Measurements from ENCODE around the gene ITGA3. TPM values are rescaled to one million over a fixed set of nuclear protein-coding genes. Genes with fewer than 3 reads are reported as not detected.
A peak's percentile ranks its signal among the peaks of the same experiment; 100 is the strongest.

The ITGA3 gene
- total RNA-seq, 1 donor from 2014 or later, result 143 TPM

- no peak for DNase-seq (ENCODE audit: low spot score in 2 of 2, unreplicated experiment in 2 of 2)
- H3K27ac Mint-ChIP-seq, result no peak overlapping the region
- H3K4me3 Mint-ChIP-seq, result no peak overlapping the region
- H3K9me3 Mint-ChIP-seq, result no peaks in the 10 kb centered on the region
- TF ChIP-seq CTCF (IDR thresholded peaks at IDR 0.05; ENCODE audit: unreplicated experiment), result no peak
- H3K27me3 Mint-ChIP-seq (ENCODE audit: low read depth), result no peaks in the 10 kb centered on the region
- peaks cover 6% of the 10 kb centered on the region for H3K36me3 Mint-ChIP-seq
- peaks cover 14% of the 10 kb centered on the region for H3K4me1 Mint-ChIP-seq
Observed at GRCh38 chr17:50093246-50093645, 37.3 kb downstream of the ITGA3 start.

DNA sequence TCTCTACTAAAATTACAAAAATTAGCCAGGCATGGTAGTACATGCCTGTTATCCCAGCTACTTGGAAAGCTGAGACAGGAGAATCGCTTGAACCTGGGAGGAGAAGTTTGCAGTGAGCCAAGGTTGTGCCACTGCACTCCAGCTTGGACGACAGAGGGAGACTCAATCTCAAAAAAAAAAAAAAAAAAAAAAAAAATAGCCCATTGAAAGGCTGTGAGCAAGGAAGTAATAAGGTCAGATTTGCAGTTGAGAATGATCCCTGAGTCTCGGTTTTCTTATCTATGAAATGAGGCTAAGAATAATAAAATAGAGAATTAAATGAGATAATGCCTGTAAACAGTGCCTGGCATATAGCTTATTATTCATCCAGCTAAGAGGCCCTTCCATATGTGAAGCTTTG is 37.9 kb downstream of the ITGA3 start:
- no peak for TF ChIP-seq CTCF (IDR thresholded peaks at IDR 0.05; ENCODE audit: unreplicated experiment)
- H3K4me1 Mint-ChIP-seq, result peaks cover 14% of the 10 kb centered on the region
- peaks cover 3% of the 10 kb centered on the region for H3K36me3 Mint-ChIP-seq
- no peaks in the 10 kb centered on the region for H3K9me3 Mint-ChIP-seq
- no peak overlapping the region for H3K4me3 Mint-ChIP-seq
- no peak for DNase-seq (ENCODE audit: low spot score in 2 of 2, unreplicated experiment in 2 of 2)
- no peaks in the 10 kb centered on the region for H3K27me3 Mint-ChIP-seq (ENCODE audit: low read depth)
- H3K27ac Mint-ChIP-seq, result no peak overlapping the region

DNA sequence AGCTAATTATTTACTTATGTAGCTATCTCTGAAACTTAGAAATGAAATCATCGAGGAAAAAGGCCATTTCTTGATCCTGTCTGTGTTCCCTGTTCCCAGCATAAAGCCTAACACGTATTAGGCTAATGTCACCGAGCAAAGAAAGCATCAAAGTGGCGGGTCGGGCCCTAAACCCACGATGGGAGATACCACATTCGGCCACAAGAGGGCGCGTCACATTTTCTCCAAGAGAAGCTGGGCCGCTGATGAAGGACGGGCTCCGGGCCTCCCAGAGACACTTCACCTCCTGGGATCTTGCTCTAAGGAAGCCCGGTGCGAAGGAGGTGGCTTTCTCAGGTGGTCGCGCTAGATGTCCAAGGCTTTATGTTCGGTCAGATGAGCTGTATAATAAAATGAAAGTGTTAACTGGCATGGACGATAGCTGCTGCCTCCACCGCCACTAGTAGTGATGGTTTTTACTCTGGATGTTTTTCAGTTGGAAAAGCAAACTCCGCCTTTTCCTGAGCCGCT is 38.4 kb downstream of the ITGA3 start:
- peak; percentile 79 to 95 for DNase-seq (ENCODE audit: low spot score in 2 of 2, unreplicated experiment in 2 of 2)
- peak overlapping the region; percentile 91 for H3K27ac Mint-ChIP-seq
- peak; percentile 99 for TF ChIP-seq CTCF (IDR thresholded peaks at IDR 0.05; ENCODE audit: unreplicated experiment)

DNA sequence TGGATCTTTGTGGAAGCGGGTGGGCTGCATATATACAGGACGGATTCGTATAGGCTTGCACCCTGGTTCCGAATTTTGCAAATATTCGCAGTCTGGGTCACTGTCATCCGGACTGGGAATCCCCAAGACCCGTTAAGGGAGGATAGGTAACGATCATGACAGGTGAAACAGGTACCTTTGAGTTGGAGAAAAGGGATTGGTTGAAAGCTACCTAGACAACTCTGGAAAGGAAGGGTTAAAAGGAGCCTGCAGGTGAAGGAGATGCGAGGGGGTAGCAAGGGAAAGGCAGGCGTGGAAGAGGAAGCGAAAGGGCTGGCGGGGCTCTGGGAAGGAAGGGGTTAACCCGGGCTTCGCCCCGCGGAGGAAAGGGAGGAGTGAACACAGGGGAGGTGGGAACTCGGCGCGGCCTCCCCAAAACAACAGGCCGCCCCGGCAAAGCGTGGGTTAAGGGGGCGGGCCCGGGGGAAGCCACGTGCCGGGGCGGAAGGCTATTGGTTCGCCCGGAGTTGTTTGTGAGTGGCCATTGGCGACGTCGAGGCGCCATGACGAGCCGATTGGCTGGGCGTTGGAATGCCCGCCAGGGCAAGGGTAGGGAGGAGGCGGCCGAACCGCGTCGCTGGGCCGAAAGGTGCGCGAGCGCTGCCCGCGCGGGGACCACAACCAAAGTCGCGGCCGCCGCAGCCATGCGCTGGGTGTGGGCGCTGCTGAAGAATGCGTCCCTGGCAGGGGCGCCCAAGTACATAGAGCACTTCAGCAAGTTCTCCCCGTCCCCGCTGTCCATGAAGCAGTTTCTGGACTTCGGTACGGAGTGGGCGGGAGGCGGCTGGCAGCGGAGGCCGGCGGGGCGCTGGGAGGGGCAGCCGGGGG is 39.1 kb downstream of the ITGA3 start, which contains the start of gene PDK2:
PDK2 (plus strand) TSS at position 599 of the 867 bp plus-strand sequence; CDS start at position 684, 85 bp downstream.
- Mint-ChIP-seq H3K27me3 (ENCODE audit: low read depth) (no peaks in the 10 kb centered on the region), H3K36me3 (peaks cover 7% of the 10 kb centered on the region), H3K4me1 (peaks cover 14% of the 10 kb centered on the region)

More for the DNA sequence above, 38.4 kb downstream of the ITGA3 start:
- no peaks in the 10 kb centered on the region for H3K27me3 Mint-ChIP-seq (ENCODE audit: low read depth)
- peaks cover 14% of the 10 kb centered on the region for H3K4me1 Mint-ChIP-seq
- H3K36me3 Mint-ChIP-seq, result peaks cover 3% of the 10 kb centered on the region
- H3K4me3 Mint-ChIP-seq, result peak overlapping the region; percentile 96
- H3K9me3 Mint-ChIP-seq, result no peaks in the 10 kb centered on the region

DNA sequence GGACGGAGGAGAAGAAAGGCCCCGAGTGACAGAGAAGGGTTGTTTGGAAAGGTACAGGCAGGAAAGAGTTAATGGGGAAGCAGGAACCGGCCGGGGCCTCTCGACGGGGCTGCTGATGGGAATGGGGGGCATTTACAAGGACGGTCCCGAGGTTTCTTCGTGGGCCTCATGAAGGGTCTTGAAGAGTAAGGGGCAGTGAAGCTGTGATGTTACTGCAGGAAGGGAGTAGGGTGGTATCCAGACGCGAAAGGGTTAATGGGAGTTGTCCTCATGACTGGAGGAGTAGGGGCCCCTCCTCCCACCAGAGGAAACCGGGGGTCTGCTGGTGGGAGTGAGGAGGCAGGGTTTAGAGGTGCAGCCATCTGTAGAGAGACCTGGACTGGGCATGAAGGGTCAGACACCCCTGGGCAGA is 39.7 kb downstream of the ITGA3 start:
- Mint-ChIP-seq H3K4me1 (peaks cover 17% of the 10 kb centered on the region), H3K9me3 (no peaks in the 10 kb centered on the region), H3K4me3 (peak overlapping the region; percentile 96), H3K27ac (peak overlapping the region; percentile 91), H3K36me3 (peaks cover 7% of the 10 kb centered on the region), H3K27me3 (ENCODE audit: low read depth) (no peaks in the 10 kb centered on the region)
- no peak for TF ChIP-seq CTCF (IDR thresholded peaks at IDR 0.05; ENCODE audit: unreplicated experiment)
- DNase-seq (ENCODE audit: low spot score in 2 of 2, unreplicated experiment in 2 of 2), result no peak

More for the DNA sequence above, 39.1 kb downstream of the ITGA3 start, which contains the start of gene PDK2:
- H3K9me3 Mint-ChIP-seq, result no peaks in the 10 kb centered on the region
- no peak for TF ChIP-seq CTCF (IDR thresholded peaks at IDR 0.05; ENCODE audit: unreplicated experiment)
- peak within 1 kb of the TSS; percentile 96 for H3K4me3 Mint-ChIP-seq
- DNase-seq (ENCODE audit: low spot score in 2 of 2, unreplicated experiment in 2 of 2), result peak; percentile 92 to 95
- H3K27ac Mint-ChIP-seq, result peak within 1 kb of the TSS; percentile 91
